ENCODE measurements around the gene PIK3CA. TPM values are rescaled to one million over a fixed set of nuclear protein-coding genes. Genes with fewer than 3 reads are reported as not detected.

The PIK3CA gene
- total RNA-seq: 10 to 100 TPM; 11.3 to 18.0 TPM

DNA sequence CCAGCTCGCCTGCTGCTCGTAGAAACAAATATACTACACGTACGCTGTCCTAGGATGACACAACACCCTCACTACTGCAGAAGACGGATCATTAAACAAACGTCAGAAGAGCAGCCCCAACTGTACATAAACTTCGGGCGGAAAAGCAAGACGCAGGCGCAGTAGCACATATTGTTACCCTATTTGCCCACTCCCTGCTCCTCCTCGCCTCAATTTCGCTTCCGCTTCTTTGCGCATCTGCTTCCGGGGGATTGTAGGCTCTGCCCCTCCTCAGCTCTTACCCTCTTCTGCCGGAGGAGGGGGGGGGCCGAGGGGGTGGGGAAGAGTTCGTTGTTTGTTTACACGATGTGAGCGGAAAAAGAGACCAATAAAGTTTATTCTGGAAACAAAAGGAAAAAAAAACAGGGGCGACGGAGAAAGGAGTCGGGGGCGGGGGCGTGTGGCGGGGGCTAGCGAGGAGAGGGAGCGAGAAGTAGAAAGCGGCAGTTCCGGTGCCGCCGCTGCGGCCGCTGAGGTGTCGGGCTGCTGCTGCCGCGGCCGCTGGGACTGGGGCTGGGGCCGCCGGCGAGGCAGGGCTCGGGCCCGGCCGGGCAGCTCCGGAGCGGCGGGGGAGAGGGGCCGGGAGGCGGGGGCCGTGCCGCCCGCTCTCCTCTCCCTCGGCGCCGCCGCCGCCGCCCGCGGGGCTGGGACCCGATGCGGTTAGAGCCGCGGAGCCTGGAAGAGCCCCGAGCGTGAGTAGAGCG is at the start of gene PIK3CA:
TSS of gene PIK3CA (plus strand) at position 485 of the 743 bp plus-strand sequence. CDS start 50,469 bp downstream, outside the sequence.
- H3K9me3 ChIP-seq: no peaks in the 10 kb centered on the region
- peak within 1 kb of the TSS; percentile 95 for H3K27ac ChIP-seq
- no peaks in the 10 kb centered on the region for H3K36me3 ChIP-seq
- TF ChIP-seq, protein P1, sequence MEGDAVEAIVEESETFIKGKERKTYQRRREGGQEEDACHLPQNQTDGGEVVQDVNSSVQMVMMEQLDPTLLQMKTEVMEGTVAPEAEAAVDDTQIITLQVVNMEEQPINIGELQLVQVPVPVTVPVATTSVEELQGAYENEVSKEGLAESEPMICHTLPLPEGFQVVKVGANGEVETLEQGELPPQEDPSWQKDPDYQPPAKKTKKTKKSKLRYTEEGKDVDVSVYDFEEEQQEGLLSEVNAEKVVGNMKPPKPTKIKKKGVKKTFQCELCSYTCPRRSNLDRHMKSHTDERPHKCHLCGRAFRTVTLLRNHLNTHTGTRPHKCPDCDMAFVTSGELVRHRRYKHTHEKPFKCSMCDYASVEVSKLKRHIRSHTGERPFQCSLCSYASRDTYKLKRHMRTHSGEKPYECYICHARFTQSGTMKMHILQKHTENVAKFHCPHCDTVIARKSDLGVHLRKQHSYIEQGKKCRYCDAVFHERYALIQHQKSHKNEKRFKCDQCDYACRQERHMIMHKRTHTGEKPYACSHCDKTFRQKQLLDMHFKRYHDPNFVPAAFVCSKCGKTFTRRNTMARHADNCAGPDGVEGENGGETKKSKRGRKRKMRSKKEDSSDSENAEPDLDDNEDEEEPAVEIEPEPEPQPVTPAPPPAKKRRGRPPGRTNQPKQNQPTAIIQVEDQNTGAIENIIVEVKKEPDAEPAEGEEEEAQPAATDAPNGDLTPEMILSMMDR (IDR thresholded peaks at IDR 0.05): no peak
- DNase-seq: peak; percentile 96
- H3K27me3 ChIP-seq: no peaks in the 10 kb centered on the region
- H3K4me3 ChIP-seq: peak within 1 kb of the TSS; percentile 75
- H3K9ac ChIP-seq (ENCODE audit: low read depth in 2 of 2, low read length in 2 of 2): peak within 1 kb of the TSS; percentile 95 to 96
- intact Hi-C loops (cut with DNase I): loop anchor here (5.0 to 10.0 kb wide), 2 partner anchors 133 to 174 kb away; partner anchors contain the start of gene ZNF639
- H3K4me1 ChIP-seq: no peaks in the 10 kb centered on the region

DNA sequence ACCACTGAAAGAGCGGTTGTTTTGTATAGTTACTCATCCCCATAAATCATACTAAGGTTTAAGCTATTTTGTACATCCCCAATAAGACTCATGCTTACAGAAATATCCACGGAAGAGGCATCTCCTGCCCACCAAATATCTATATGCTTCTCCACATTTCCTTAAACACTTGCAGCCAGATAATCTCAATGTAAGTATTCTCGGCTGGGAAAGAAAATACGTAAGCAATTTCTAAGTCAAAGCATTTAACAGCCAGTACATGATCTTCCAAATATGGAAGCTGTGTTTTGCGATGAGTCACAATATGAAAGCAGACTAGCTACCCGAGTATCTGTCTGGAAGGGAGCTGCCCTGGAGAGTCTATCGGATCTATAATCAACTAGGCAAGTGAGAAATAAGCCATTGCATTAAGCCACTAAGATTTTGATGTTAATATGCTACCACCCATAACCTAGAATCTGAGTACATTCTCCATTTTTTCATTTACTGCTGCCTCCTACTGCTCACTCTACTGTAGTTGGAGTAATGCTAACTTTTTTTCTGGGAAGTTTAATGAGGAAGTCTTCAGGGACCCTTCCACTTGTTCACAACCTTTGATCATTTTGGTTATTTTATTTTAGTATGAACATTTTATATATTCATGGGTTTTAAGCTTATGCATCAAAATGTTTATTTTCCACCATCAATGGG is 49.6 kb upstream of the PIK3CA start:
- intact Hi-C loops (cut with DNase I): no loop called here
- H3K36me3 ChIP-seq: no peaks in the 10 kb centered on the region
- TF ChIP-seq, protein P1 (IDR thresholded peaks at IDR 0.05): no peak
- no peaks in the 10 kb centered on the region for H3K9me3 ChIP-seq
- no peak for DNase-seq
- no peak overlapping the region for H3K4me3 ChIP-seq
- no peaks in the 10 kb centered on the region for H3K27me3 ChIP-seq
- H3K27ac ChIP-seq: no peak overlapping the region
- H3K4me1 ChIP-seq: no peaks in the 10 kb centered on the region
- no peak overlapping the region for H3K9ac ChIP-seq (ENCODE audit: low read depth in 2 of 2, low read length in 2 of 2)

DNA sequence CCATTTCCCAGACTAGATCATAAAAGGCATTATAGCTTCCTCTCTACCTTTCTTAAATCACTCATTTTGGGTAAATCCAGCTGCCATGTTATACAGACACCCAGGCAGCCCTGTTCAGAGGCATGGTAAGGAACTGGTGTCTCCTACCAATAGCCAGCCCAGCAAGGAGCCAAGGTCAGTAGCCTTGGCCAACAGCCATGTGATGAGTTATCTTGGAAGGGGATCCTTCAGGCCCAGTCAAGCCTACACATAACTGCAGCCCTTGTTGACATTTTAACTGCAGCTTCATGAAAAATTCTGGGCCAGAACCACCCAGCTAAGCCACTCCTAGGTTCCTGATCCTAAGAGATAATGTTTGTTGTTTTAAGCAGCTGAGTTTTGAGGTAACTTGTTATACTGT is 47.5 kb upstream of the PIK3CA start:
- intact Hi-C loops (cut with DNase I): no loop called here
- no peaks in the 10 kb centered on the region for H3K27me3 ChIP-seq
- TF ChIP-seq, protein P1 (IDR thresholded peaks at IDR 0.05): no peak
- H3K9ac ChIP-seq (ENCODE audit: low read depth in 2 of 2, low read length in 2 of 2): no peak overlapping the region
- H3K4me1 ChIP-seq: no peaks in the 10 kb centered on the region
- H3K27ac ChIP-seq: no peak overlapping the region
- no peak for DNase-seq
- H3K9me3 ChIP-seq: no peaks in the 10 kb centered on the region
- H3K4me3 ChIP-seq: no peak overlapping the region
- H3K36me3 ChIP-seq: no peaks in the 10 kb centered on the region

DNA sequence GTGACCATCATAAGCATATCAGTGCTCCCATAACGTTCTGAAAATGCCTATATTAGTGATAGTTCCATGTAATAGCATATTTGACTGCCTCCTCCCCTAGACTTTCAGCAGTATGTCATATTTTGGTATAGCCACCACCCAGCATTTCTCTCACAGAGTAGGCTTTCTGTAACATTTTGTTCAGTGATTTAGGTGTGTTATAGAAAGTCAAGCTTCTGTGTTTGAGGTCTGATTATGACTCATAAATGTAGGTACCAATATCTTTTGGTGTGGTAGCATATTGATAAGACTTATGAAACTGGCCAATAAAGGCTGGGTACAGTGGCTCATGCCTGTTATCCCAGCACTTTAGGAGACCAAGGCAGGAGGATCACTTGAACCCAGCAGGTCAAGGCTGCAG is 42.3 kb upstream of the PIK3CA start:
- H3K9ac ChIP-seq (ENCODE audit: low read depth in 2 of 2, low read length in 2 of 2): no peak overlapping the region
- H3K4me1 ChIP-seq: no peaks in the 10 kb centered on the region
- DNase-seq: no peak
- H3K27ac ChIP-seq: no peak overlapping the region
- no peak overlapping the region for H3K4me3 ChIP-seq
- intact Hi-C loops (cut with DNase I): no loop called here
- H3K9me3 ChIP-seq: no peaks in the 10 kb centered on the region
- TF ChIP-seq, protein P1 (IDR thresholded peaks at IDR 0.05): no peak
- H3K27me3 ChIP-seq: no peaks in the 10 kb centered on the region
- no peaks in the 10 kb centered on the region for H3K36me3 ChIP-seq

DNA sequence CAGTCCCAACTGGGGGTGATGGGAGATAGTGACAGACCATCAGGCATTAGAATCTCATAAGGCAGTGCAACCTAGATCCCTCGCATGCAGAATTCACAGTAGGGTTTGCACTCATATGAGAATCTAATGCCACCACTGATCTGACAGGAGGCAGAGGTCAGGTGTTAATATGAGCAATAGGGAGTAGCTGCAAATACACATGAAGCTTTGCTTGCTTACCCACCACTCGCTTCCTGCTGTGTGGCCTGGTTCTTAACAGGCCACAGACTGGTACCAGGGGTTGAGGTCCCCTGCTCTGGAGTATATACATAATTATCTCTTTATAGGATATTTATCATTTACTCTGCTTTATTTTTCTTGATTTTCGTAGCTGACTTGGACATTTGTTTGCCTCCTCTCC is 40.5 kb upstream of the PIK3CA start:
- DNase-seq: no peak
- Histone ChIP-seq H3K4me3 (no peak overlapping the region), H3K9ac (ENCODE audit: low read depth in 2 of 2, low read length in 2 of 2) (no peak overlapping the region), H3K36me3 (no peaks in the 10 kb centered on the region), H3K9me3 (no peaks in the 10 kb centered on the region), H3K4me1 (no peaks in the 10 kb centered on the region), H3K27me3 (no peaks in the 10 kb centered on the region), H3K27ac (no peak overlapping the region)
- TF ChIP-seq, protein P1 (IDR thresholded peaks at IDR 0.05): no peak
- intact Hi-C loops (cut with DNase I): no loop called here
